ENCODE results near the gene MYO5B. TPM values are rescaled to one million over a fixed set of nuclear protein-coding genes. Genes with fewer than 3 reads are reported as not detected.

Gene MYO5B
- total RNA-seq, 1 experiment from 2014 or later, result 32.1 TPM

DNA sequence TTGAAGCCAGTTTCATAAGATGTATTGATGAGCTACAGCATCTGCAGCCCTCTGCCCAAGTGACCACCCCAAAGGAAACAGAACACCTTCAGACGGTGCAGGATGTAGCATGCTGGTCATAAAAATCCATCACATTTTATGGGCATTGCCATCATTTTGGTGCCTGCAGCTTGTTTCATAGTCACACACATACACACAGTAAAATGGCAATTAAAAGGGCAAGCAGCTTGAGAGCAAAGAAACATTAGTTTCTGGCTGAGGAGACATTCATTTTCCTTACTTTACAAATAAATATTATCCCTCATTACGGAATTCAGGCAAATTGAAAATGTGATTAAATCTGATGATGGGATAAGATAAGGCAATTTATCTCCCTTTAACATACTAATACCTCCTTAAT, 13.4 kb downstream of the MYO5B start:
- TF ChIP-seq POLR2A (IDR thresholded peaks at IDR 0.05; ENCODE audit: borderline replicate concordance, extremely low read depth, insufficient read depth, insufficient read length) (no peak), CEBPB (IDR thresholded peaks at IDR 0.05; ENCODE audit: low read depth) (no peak), TCF7L2 (IDR thresholded peaks at IDR 0.05; ENCODE audit: borderline replicate concordance, extremely low read depth, insufficient read depth, insufficient read length) (no peak), SP1 (IDR thresholded peaks at IDR 0.05; ENCODE audit: low read depth) (no peak), FOSL1 (IDR thresholded peaks at IDR 0.05; ENCODE audit: low read depth) (no peak), POLR2AphosphoS5 (IDR thresholded peaks at IDR 0.05; ENCODE audit: low read depth, low read length) (no peak), ZBTB33 (IDR thresholded peaks at IDR 0.05; ENCODE audit: extremely low read depth, insufficient replicate concordance, low read length) (no peak), CBX3 (IDR thresholded peaks at IDR 0.05; ENCODE audit: low read depth) (no peak), REST (IDR thresholded peaks at IDR 0.05; ENCODE audit: low read depth) (no peak), RAD21 (IDR thresholded peaks at IDR 0.05; ENCODE audit: low read depth) (no peak), JUND (IDR thresholded peaks at IDR 0.05) (no peak), SIN3A (IDR thresholded peaks at IDR 0.05; ENCODE audit: low read depth) (no peak), CTCF (IDR thresholded peaks at IDR 0.05 in 2 of 3, conservative IDR thresholded peaks at IDR 0.05 in 1 of 3; ENCODE audit: borderline replicate concordance in 1 of 3, insufficient read depth in 1 of 3, low read depth in 2 of 3, low read length in 2 of 3) (no peak), ATF3 (IDR thresholded peaks at IDR 0.05) (no peak), EGR1 (IDR thresholded peaks at IDR 0.05; ENCODE audit: low read depth) (no peak), YY1 (IDR thresholded peaks at IDR 0.05; ENCODE audit: extremely low read depth, insufficient replicate concordance, low read depth, low read length) (no peak), ZNF274 (IDR thresholded peaks at IDR 0.05; ENCODE audit: low read depth, low read length) (no peak), EZH2 (IDR thresholded peaks at IDR 0.05) (no peak)
- TF ChIP-seq, protein P1, sequence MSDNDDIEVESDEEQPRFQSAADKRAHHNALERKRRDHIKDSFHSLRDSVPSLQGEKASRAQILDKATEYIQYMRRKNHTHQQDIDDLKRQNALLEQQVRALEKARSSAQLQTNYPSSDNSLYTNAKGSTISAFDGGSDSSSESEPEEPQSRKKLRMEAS (IDR thresholded peaks at IDR 0.05), result no peak
- Histone ChIP-seq H4K20me1 (ENCODE audit: insufficient read depth) (no peaks in the 10 kb centered on the region), H3K27ac (ENCODE audit: low read depth, low read length) (no peak overlapping the region), H2AFZ (ENCODE audit: low read depth, low read length, poor library complexity, severe bottlenecking) (no peak overlapping the region), H3K9me2 (ENCODE audit: insufficient read depth) (no peaks in the 10 kb centered on the region), H3K4me1 (ENCODE audit: control insufficient read depth in 1 of 2, insufficient read depth in 2 of 2, low read length in 2 of 2) (peaks cover 11 to 17% of the 10 kb centered on the region in 2 experiments; a peak in 3 of 4 replicates), H3K36me3 (ENCODE audit: control insufficient read depth in 1 of 2, insufficient read depth in 2 of 2, low read length in 2 of 2) (no peaks in the 10 kb centered on the region), H3K4me2 (ENCODE audit: low read length) (no peak overlapping the region), H3K9ac (ENCODE audit: low read length) (no peak overlapping the region), H3K79me2 (ENCODE audit: insufficient read depth, low read length) (no peaks in the 10 kb centered on the region), H3K27me3 (ENCODE audit: insufficient read depth, low read length) (no peaks in the 10 kb centered on the region), H3K9me3 (ENCODE audit: control insufficient read depth in 1 of 2, insufficient read depth in 1 of 2, low read depth in 1 of 2, low read length in 2 of 2) (no peaks in the 10 kb centered on the region), H3K4me3 (replicated peaks in 1 of 2; ENCODE audit: low read depth in 1 of 2, low read length in 2 of 2) (no peak overlapping the region)
- RAD21 ChIA-PET (ENCODE audit: low non-redundant PET in 1 of 2, low total read pairs in 2 of 2, uncharacterized antibody in 2 of 2, unreplicated experiment in 2 of 2), result no interaction called here
- ATAC-seq, result no peak
- BruUV-seq (replicated peaks), result no TSS peak
- intact Hi-C loops (cut with micrococcal nuclease), result no loop called here
- POLR2A ChIA-PET, result no interaction called here
- CTCF ChIA-PET, result no interaction called here
- DNase-seq (ENCODE audit: low read depth, low spot score), result no peak
